Uterus (tissue), 2 donors: ENCODE measurements around the gene STAM2.

ENCODE experiments used
- CTCF ChIP-seq, 4 experiments: fragments of 200-600 bp in 2 of 4; fragments of 450-650 bp in 2 of 4; sonication (generic) in 2 of 4; IDR thresholded peaks; one replicate each; pipeline ENCODE4 v1.5.1; 2016 to 2019; ENCODE audit warnings: antibody characterized with exemption in 4 of 4, mild to moderate bottlenecking in 2 of 4, moderate library complexity in 1 of 4
- POLR2A ChIP-seq, 2 donors: fragments of 450-650 bp; IDR thresholded peaks; one replicate each; pipeline ENCODE4 v1.6.1; 2016; ENCODE audit warnings: antibody characterized with exemption in 2 of 2, mild to moderate bottlenecking in 1 of 2, moderate library complexity in 1 of 2

GRCh38 chr2:152097290-152097800 is 78.2 kb downstream of the STAM2 start:
- TF ChIP-seq CTCF (IDR thresholded peaks at IDR 0.05) (no peak), POLR2A (IDR thresholded peaks at IDR 0.05) (no peak)
